ENCODE data around the gene RAB44. TPM values are rescaled to one million over a fixed set of nuclear protein-coding genes. Genes with fewer than 3 reads are reported as not detected.
A peak's percentile ranks its signal among the peaks of the same experiment; 100 is the strongest.

RAB44 gene
- total RNA-seq, 1 experiment from 2014 or later: not detected

- Mint-ChIP-seq H3K27ac (ENCODE audit: unreplicated experiment) (no peak overlapping the region), H3K4me3 (ENCODE audit: unreplicated experiment) (no peak overlapping the region), H3K9me3 (ENCODE audit: unreplicated experiment) (no peaks in the 10 kb centered on the region), H3K36me3 (ENCODE audit: insufficient read depth, unreplicated experiment) (no peaks in the 10 kb centered on the region), H3K27me3 (ENCODE audit: insufficient read depth, unreplicated experiment) (no peaks in the 10 kb centered on the region), H3K4me1 (ENCODE audit: low read depth, unreplicated experiment) (no peaks in the 10 kb centered on the region)
- Histone ChIP-seq H3K4me1 (peaks cover 4% of the 10 kb centered on the region), H3K9me3 (no peaks in the 10 kb centered on the region), H3K27me3 (replicated peaks; ENCODE audit: control insufficient read depth, insufficient read depth, low read length) (no peaks in the 10 kb centered on the region), H3K4me3 (ENCODE audit: low read depth, low read length) (no peak overlapping the region), H3K36me3 (ENCODE audit: control insufficient read depth, insufficient read depth, low read length) (no peaks in the 10 kb centered on the region)
- TF ChIP-seq CTCF (IDR thresholded peaks at IDR 0.05; ENCODE audit: insufficient read depth in 1 of 2, low read depth in 1 of 2, low read length in 1 of 2, severe bottlenecking in 1 of 2, unreplicated experiment in 1 of 2): no peak
- intact Hi-C loops (cut with micrococcal nuclease; ENCODE audit: unreplicated experiment): no loop called here
- no TSS peak for BruUV-seq (replicated peaks)
- peak in 1 of 2 experiments; percentile 12 for DNase-seq
- CTCF ChIA-PET: no interaction called here
- POLR2A ChIA-PET: no interaction called here
Measured at GRCh38 chr6:36714511-36714910, 16.9 kb downstream of the RAB44 start.

GRCh38 chr6:36715469-36715868 lies 17.8 kb downstream of the RAB44 start:
- Mint-ChIP-seq H3K36me3 (ENCODE audit: insufficient read depth, unreplicated experiment) (no peaks in the 10 kb centered on the region), H3K4me1 (ENCODE audit: low read depth, unreplicated experiment) (no peaks in the 10 kb centered on the region), H3K9me3 (ENCODE audit: unreplicated experiment) (no peaks in the 10 kb centered on the region), H3K4me3 (ENCODE audit: unreplicated experiment) (no peak overlapping the region), H3K27ac (ENCODE audit: unreplicated experiment) (no peak overlapping the region), H3K27me3 (ENCODE audit: insufficient read depth, unreplicated experiment) (no peaks in the 10 kb centered on the region)
- H3K9me3 ChIP-seq: no peaks in the 10 kb centered on the region
- BruUV-seq (replicated peaks): no TSS peak
- peak in 1 of 2 experiments; percentile 27 for DNase-seq
- no peaks in the 10 kb centered on the region for H3K27me3 ChIP-seq (replicated peaks; ENCODE audit: control insufficient read depth, insufficient read depth, low read length)
- no peak overlapping the region for H3K4me3 ChIP-seq (ENCODE audit: low read depth, low read length)
- intact Hi-C loops (cut with micrococcal nuclease; ENCODE audit: unreplicated experiment): no loop called here
- POLR2A ChIA-PET: no interaction called here
- CTCF ChIA-PET: no interaction called here
- H3K36me3 ChIP-seq (ENCODE audit: control insufficient read depth, insufficient read depth, low read length): no peaks in the 10 kb centered on the region
- TF ChIP-seq CTCF (IDR thresholded peaks at IDR 0.05; ENCODE audit: insufficient read depth in 1 of 2, low read depth in 1 of 2, low read length in 1 of 2, severe bottlenecking in 1 of 2, unreplicated experiment in 1 of 2): no peak
- peaks cover 4% of the 10 kb centered on the region for H3K4me1 ChIP-seq

GRCh38 chr6:36716476-36717093 lies 19.0 kb downstream of the RAB44 start:
- H3K36me3 Mint-ChIP-seq (ENCODE audit: insufficient read depth, unreplicated experiment): no peaks in the 10 kb centered on the region
- H3K36me3 ChIP-seq (ENCODE audit: control insufficient read depth, insufficient read depth, low read length): no peaks in the 10 kb centered on the region
- ChIA-PET POLR2A (no interaction called here), CTCF (no interaction called here)
- no peak for TF ChIP-seq CTCF (IDR thresholded peaks at IDR 0.05; ENCODE audit: insufficient read depth in 1 of 2, low read depth in 1 of 2, low read length in 1 of 2, severe bottlenecking in 1 of 2, unreplicated experiment in 1 of 2)
- H3K27ac Mint-ChIP-seq (ENCODE audit: unreplicated experiment): no peak overlapping the region
- no peaks in the 10 kb centered on the region for H3K27me3 ChIP-seq (replicated peaks; ENCODE audit: control insufficient read depth, insufficient read depth, low read length)
- intact Hi-C loops (cut with micrococcal nuclease; ENCODE audit: unreplicated experiment): no loop called here
- no peak overlapping the region for H3K4me3 ChIP-seq (ENCODE audit: low read depth, low read length)
- no peaks in the 10 kb centered on the region for H3K9me3 ChIP-seq
- DNase-seq: peak in 1 of 2 experiments; percentile 17
- H3K4me3 Mint-ChIP-seq (ENCODE audit: unreplicated experiment): no peak overlapping the region
- H3K27me3 Mint-ChIP-seq (ENCODE audit: insufficient read depth, unreplicated experiment): no peaks in the 10 kb centered on the region
- no TSS peak for BruUV-seq (replicated peaks)
- H3K4me1 ChIP-seq: peaks cover 4% of the 10 kb centered on the region
- no peaks in the 10 kb centered on the region for H3K9me3 Mint-ChIP-seq (ENCODE audit: unreplicated experiment)
- H3K4me1 Mint-ChIP-seq (ENCODE audit: low read depth, unreplicated experiment): no peaks in the 10 kb centered on the region
